Cortex of kidney (tissue), 1 donor: ENCODE measurements around the gene DCPS.
"Not testable (repeated sequence)": the region's sequence is repeated elsewhere in the genome, so short reads cannot be mapped to it uniquely, and the experiment has no call there.

ENCODE experiments used
- DNase-seq: peaks from one replicate; lab custom pipeline; 2025; lab: John Stamatoyannopoulos, UW

Gene DCPS

DNA sequence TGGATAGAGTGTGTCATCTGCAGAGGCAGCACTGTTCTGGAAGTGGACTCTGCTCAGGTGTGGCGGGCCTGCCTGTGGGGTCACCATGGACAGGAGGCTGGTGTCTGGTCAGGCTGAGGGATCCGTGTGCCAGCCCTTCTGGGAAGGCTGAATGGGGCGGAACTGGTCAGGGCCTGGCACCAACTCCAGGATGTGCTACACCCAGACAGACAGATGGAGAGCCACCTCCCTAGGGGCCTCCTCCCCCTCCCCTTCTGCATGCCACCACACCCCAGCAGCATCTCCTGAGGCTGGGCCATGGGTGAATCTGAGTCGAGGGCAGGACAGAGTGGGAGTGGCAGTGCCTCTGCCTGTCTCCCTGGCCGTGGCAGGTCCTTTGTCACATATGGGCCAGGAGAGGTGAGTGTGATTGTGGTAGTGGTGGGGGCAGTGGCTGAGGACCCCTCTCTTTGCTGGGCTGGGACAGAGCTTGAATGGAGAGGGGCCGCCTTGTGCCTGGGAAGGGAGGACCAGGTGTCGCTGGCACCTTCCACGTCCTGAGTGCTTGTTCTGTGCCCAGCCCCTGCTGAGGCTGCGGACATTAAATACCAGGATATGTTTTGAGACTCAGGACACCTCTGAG is 80.7 kb downstream of the DCPS start:
- DNase-seq = no peak

DNA sequence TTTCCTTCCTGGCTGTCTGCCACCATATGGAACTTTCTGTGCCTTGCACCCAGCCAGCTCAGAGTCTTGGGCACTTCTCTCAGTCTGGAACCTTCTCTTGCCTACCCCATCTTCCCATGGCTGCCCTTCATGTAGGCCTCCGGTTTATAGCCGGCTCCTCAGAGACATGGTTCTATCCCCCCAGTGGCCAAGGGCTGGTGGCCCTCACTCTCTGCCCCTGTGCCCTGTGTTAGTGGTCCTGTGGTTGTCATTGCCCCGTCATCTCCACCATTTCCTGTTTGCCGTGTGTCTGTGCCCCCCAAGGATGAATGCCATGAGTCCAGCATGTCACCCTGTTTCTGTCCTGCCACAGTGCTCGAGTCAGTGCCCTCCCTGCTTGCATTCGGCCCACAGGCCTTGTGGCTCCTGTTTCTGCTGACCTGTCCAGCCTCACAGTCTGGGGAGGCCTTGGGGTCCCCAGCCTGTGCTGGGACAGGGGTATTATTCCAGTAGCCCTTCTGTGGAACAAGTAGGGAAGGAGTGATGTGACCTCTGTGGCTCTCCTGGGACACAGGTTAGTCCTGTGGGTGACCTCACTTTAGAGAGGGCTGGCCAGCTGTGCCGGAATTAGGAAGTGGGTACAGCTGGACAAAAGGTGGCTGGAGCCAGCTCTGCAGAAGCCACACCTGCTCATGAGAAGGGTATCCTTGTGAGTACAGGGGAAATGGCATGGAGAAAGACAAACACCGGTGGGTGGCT is 82.3 kb downstream of the DCPS start:
- no peak for DNase-seq

DNA sequence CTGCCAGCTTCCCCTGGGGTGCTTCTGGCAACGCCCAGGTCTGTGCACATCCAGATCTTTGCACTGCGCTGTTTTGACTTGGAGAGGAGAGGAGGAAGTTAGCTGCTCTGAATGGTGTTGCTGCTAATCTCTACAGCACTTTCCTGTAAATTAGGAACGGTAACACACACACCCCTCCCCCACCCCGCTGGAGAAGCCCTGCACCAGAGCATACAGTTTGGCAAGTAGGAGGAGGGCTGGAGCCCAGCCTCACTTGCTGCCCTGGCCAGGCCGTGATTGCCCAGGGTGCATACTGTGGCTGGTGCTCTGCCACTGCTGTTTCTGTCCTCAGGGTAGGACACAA is 82.8 kb downstream of the DCPS start:
- not testable (repeated sequence) for DNase-seq

DNA sequence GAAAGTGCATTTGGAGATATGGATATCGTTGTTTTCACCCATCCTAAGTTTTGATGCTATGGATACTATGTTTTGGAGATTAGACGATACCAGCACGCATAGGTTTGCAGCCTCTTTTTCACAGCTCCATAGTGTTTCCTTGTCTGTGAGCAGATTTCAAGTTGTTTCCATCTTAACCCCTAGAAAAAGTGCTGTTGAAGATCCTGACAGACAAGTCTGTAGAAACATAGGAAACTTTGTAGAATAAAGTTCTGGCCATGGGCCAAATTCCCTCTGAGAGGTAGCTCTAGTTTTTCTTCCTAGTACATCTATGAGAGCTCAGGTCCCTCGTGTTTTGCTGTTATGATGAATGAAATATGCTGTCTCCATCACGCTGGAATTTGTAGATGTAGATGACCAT is 84.0 kb downstream of the DCPS start:
- no peak for DNase-seq

DNA sequence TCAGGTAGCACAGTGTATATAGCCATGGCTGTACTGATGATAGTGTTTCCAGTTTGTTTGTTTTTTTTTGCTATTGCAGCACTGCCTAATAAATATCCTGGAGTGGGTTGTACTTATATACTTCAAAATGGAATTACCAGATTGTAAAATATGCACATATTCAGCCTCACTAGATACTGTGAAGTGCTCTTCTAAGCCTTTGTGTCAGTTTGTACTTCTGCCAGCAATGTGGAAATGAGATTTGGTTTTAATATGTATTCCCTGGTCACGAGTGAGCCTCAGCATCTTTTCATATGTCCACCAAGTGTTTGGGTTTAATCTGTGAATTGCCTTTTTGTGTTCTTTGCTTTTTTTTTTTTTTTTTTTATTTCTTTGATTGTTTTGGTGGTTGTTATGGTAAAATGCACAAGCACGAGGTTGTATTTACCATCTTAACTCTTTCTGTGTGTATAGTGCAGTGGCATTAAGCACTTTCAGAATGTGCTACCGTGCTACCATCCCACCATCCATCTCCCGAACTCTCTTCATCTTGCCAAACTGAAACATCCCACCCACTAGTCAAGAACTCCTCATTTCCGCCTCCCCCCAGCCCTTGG is 86.5 kb downstream of the DCPS start:
- DNase-seq = no peak

DNA sequence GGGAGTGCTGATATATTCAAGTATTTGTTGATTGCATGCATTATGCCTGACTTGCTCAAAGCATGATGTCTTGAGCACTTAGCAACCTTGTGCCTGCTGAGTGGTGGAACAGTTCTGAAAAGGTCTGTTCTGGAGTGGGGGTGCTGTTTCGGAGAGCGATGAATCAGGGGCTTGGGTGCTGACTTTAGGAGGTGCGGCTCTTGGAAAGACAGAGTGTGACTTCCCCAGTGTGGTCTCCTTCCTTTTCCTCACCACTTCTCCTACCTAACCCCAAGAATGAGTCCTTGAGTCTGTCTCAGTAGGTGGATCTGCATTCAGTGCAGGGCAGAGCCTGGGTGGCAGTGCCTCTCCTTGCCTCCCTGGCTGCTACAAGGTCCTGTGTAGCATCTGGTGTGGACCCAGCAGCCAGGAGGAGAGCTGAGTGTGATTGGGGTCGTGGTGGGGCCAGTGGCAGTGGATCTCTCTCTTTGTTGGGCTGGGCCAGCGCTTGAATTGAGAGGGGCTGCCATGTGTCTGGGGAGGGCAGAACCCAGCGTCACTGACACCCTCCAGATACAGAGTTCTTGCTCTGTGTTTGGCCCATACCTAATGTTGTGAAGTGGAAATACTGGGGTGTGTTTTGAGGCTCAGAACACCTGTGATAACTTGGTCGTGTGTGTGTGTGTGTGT is 87.6 kb downstream of the DCPS start:
- DNase-seq = no peak

DNA sequence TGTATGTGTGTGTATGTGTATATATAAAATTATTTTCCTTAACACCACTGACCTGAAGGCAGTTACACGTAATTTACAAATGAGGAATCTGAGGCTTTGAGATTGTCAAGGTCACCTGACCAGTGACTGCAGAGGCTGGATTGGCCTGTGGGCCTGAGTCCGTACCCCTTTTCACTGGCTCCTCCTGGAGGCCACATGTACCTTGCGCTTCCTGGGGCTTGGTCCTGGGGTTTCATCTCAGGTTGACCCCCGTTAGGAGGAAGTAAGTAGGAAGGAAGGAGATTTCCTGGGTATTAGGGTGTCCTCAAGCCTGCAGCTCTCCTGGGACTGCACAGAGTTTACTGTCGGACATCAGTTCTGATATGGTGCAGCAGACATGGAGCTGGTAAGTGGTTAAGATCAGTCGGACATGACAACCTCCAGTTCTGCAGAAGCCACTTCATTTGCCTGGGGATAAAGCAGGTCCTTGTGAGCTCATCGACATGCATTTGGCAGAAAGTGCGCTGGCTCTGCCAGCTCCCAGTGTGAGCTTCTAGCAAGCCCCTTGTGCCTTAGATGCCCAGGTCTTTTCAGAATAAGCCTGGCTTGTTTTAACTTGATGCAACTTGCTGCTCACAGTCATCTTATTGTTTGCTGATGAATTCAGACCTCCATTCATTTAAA is 88.2 kb downstream of the DCPS start:
- DNase-seq = no peak

DNA sequence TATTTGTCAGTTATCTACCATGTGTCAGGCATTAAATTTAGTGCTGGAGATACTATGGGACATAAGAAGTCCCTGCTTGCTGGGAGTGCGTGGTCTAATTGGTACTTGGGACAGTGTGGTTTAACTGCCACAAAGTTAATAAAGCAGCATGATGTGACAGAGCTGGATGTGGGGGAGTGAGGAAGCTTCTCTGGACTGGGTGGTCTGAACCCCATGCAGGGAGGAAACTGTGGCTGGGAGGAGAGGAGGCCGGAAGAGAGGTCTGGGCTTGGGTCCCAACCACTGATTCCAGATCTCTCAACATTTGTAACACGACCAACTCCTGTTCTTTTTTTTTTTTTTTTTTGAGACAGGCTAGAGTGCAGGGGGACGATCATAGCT is 88.8 kb downstream of the DCPS start:
- DNase-seq = no peak

DNA sequence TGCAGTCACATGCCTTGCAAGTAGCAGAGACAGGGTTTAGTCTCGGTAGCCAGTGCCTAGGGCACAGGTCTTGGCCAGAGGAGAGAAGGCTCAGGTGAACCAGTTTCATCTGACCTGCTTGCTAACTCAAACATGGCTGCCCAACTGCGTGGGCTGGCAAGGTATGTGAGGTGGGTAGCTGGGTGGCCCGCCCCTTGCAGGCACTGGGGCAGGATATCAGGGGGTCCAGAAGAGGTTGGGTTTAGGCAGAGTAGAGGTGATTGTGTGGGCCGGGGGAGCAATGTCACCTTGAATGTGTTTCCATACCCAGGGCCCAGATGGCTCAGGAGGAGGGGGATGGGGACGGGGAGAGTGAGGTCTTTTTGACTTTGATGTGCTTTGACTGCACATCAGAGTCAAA is 89.3 kb downstream of the DCPS start:
- no peak for DNase-seq

DNA sequence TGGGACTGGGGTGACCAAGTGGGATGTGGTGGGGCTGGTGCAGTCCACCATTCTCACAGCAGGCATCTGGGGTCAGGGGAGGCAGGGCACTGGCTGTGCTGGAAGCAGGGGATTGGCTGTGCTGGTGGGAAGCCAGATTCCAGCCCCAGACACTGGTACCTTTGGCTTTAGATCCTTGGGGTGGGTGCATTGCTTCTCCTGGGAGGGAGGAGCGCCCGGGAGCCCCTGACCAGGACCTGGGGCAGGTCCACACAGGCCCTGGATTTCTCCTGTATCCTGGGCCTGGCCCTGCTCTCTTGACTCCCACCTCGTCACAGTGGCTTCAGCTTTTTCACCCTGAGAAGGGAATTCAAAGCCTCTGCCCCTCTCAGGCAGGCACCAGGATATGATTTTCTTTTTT is 90.2 kb downstream of the DCPS start:
- no peak for DNase-seq

DNA sequence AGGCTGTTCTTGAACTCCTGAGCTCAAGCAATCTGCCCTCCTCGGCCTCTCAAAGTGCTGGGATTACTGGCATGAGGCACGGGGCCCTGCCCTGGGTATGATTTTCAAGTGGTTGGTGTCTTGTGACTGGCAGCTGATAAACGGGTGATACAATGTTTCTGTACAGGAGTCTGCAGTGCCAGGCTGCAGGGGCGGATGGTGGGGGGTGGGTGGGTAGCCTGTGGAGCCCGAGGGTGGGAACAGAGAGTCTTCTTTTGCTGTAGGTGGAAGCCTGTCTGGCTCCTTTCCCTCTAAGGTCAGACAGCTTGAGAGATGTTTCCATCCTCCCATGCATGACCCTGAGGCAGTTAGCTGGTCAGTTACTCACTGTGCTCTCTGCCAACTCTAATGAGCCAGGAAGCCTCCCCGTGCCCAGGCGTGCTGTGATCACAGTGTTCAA is 90.8 kb downstream of the DCPS start:
- not testable (repeated sequence) for DNase-seq
